Measurements from ENCODE around the gene KRT85.

GRCh38 chr12:52380271-52380694 is 13.0 kb upstream of the KRT85 start:
- TF ChIP-seq CTCF (IDR thresholded peaks at IDR 0.05), result peak; percentile 98
- TF ChIP-seq ZFX (IDR thresholded peaks at IDR 0.05; ENCODE audit: borderline replicate concordance), result no peak

All from 22Rv1 (cell line).